Trophoblast cell (in vitro differentiated cells and primary cell): ENCODE results near the gene ASIP.

Source experiments
- DNase-seq, 2 donors: peaks; one replicate each; pipeline ENCODE4 v3.0.0-alpha.2; 2016
- H2AFZ ChIP-seq: 2 replicates; pipeline ENCODE4 v1.6.1; 2013; ENCODE audit warnings: low read length, moderate library complexity, mild to moderate bottlenecking; ENCODE audit not compliant: insufficient read depth, poor library complexity
- H2AK5ac ChIP-seq: 2 replicates; pipeline ENCODE4 v1.6.1; 2013; ENCODE audit warnings: mild to moderate bottlenecking, low read length
- H2BK120ac ChIP-seq: 2 replicates; pipeline ENCODE4 v1.6.1; 2013; ENCODE audit warnings: low read length, mild to moderate bottlenecking, moderate library complexity; ENCODE audit not compliant: insufficient read depth, poor library complexity
- H2BK12ac ChIP-seq: 2 replicates; pipeline ENCODE4 v1.6.1; 2013; ENCODE audit warnings: mild to moderate bottlenecking, low read length, moderate library complexity
- H2BK5ac ChIP-seq: 2 replicates; pipeline ENCODE4 v1.6.1; 2013; ENCODE audit warnings: low read length, low read depth, moderate library complexity, mild to moderate bottlenecking; ENCODE audit not compliant: poor library complexity
- H3K14ac ChIP-seq: 2 replicates; pipeline ENCODE4 v1.6.1; 2013; ENCODE audit warnings: mild to moderate bottlenecking, low read length
- H3K18ac ChIP-seq: 2 replicates; pipeline ENCODE4 v1.6.1; 2013; ENCODE audit warnings: mild to moderate bottlenecking, low read length
- H3K23ac ChIP-seq: 2 replicates; pipeline ENCODE4 v1.6.1; 2013; ENCODE audit warnings: low read length
- H3K27ac ChIP-seq: 2 replicates; pipeline ENCODE4 v1.5.1; 2013; ENCODE audit warnings: low read depth, mild to moderate bottlenecking, inconsistent platforms, low read length, moderate library complexity
- H3K27me3 ChIP-seq: 2 replicates; pipeline ENCODE4 v1.6.1; 2013; ENCODE audit warnings: inconsistent platforms, mild to moderate bottlenecking, low read length, moderate library complexity; ENCODE audit not compliant: insufficient read depth
- H3K36me3 ChIP-seq, 2 experiments: 1 replicate in 1 of 2; 2 replicates in 1 of 2; pipeline ENCODE4 v1.6.1; 2013; ENCODE audit warnings: low read length in 2 of 2, mild to moderate bottlenecking in 2 of 2, moderate library complexity in 1 of 2; ENCODE audit not compliant: insufficient read depth in 2 of 2, control insufficient read depth in 1 of 2
- H3K4ac ChIP-seq: 2 replicates; pipeline ENCODE4 v1.6.1; 2013; ENCODE audit warnings: low read depth, mild to moderate bottlenecking, low read length, moderate library complexity
- H3K4me1 ChIP-seq, 2 experiments: 1 replicate in 1 of 2; 2 replicates in 1 of 2; pipeline ENCODE4 v1.6.1; 2013; ENCODE audit warnings: low read length in 2 of 2, mild to moderate bottlenecking in 2 of 2, moderate library complexity in 1 of 2; ENCODE audit not compliant: insufficient read depth in 2 of 2, control insufficient read depth in 1 of 2
- H3K4me2 ChIP-seq: 2 replicates; pipeline ENCODE4 v1.6.1; 2013; ENCODE audit warnings: inconsistent platforms, mild to moderate bottlenecking, low read length, moderate library complexity
- H3K4me3 ChIP-seq: 2 replicates; pipeline ENCODE4 v1.5.1; 2013; ENCODE audit warnings: mild to moderate bottlenecking, low read depth, low read length, inconsistent platforms
- H3K79me1 ChIP-seq: one replicate; pipeline ENCODE4 v1.6.1; 2013; ENCODE audit warnings: low read length
- H3K79me2 ChIP-seq: 2 replicates; pipeline ENCODE4 v1.6.1; 2013; ENCODE audit warnings: low read length, mild to moderate bottlenecking; ENCODE audit not compliant: control insufficient read depth, insufficient read depth, poor library complexity
- H3K9ac ChIP-seq: 2 replicates; pipeline ENCODE4 v1.6.1; 2013; ENCODE audit warnings: mild to moderate bottlenecking, low read length
- H3K9me3 ChIP-seq: 2 replicates; pipeline ENCODE4 v1.6.1; 2013; ENCODE audit warnings: low read depth, mild to moderate bottlenecking, control low read depth, inconsistent platforms, low read length; ENCODE audit not compliant: insufficient read depth
- H4K12ac ChIP-seq: 2 replicates; pipeline ENCODE4 v1.6.1; 2013; ENCODE audit warnings: low read depth, mild to moderate bottlenecking, low read length, moderate library complexity
- H4K8ac ChIP-seq: 2 replicates; pipeline ENCODE4 v1.6.1; 2013; ENCODE audit warnings: low read depth, mild to moderate bottlenecking, low read length, moderate library complexity
- H4K91ac ChIP-seq: one replicate; pipeline ENCODE4 v1.6.1; 2013; ENCODE audit warnings: low read depth, mild to moderate bottlenecking, low read length, moderate library complexity
- WGBS: extraction: QIAGEN DNeasy Blood & Tissue Kit; methylation state at CpG from one replicate; pipeline ENCODE4 v1.1.7; 2013; ENCODE audit warnings: missing lambda C conversion rate; ENCODE audit not compliant: insufficient read length, insufficient coverage; ENCODE audit errors: extremely low coverage; 5-methylcytosine and 5-hydroxymethylcytosine counted together

The ASIP gene

DNA sequence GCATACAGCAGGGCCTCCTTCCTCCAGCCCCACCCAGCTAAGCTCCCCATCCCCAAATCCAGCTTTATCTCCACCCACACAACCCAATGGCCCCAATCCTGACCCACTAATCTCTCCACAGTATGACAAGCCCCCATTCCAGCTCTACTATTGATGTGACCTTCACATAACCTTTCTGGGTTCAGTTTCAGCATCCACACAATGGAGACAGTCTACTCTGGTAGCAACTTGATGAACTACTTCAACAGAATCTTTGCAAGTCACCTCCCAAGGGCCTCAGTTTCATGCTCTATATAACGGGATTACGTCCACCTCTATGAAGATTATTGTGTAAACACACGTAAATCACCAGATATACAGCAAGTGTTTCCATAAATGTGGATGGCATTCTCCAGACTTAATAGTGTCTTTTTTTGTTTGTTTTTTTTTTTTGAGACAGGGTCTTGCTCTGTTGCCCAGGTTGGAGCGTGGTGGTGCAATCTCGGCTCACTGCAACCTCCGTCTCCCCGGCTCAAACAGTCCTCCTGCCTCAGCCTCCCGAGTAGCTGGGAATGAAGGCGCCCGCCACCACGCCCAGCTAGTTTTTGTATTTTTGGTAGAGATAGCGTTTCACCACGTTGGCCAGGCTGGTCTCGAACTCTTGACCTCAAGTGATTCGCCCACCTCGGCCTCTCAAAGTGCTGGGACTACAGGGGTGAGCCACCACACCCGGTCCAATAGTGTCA is 60.5 kb downstream of the ASIP start:
- no peaks in the 10 kb centered on the region for H3K9me3 ChIP-seq
- H3K27me3 ChIP-seq: no peaks in the 10 kb centered on the region
- no peak overlapping the region for H3K23ac ChIP-seq
- no peak overlapping the region for H4K12ac ChIP-seq
- H3K4me1 ChIP-seq: peaks cover 0 to 9% of the 10 kb centered on the region in 2 experiments
- no peak overlapping the region for H4K91ac ChIP-seq
- H2BK5ac ChIP-seq: no peak overlapping the region
- no peak overlapping the region for H3K27ac ChIP-seq
- peaks cover 6% of the 10 kb centered on the region for H3K79me1 ChIP-seq
- no peak overlapping the region for H3K18ac ChIP-seq
- H2AK5ac ChIP-seq: no peak overlapping the region
- no peak overlapping the region for H3K14ac ChIP-seq
- H3K36me3 ChIP-seq: no peaks in the 10 kb centered on the region
- H2BK12ac ChIP-seq: no peak overlapping the region
- H2AFZ ChIP-seq: no peak overlapping the region
- WGBS: no CpG with 5 or more reads among the region's 17 CpGs
- DNase-seq: no peak
- H3K79me2 ChIP-seq: peaks cover 11% of the 10 kb centered on the region
- H3K4ac ChIP-seq: peak overlapping the region; percentile 74
- H3K9ac ChIP-seq: no peak overlapping the region
- peak overlapping the region; percentile 89 for H4K8ac ChIP-seq
- H3K4me3 ChIP-seq: no peak overlapping the region
- H2BK120ac ChIP-seq: no peak overlapping the region
- H3K4me2 ChIP-seq: peak overlapping the region; percentile 92

DNA sequence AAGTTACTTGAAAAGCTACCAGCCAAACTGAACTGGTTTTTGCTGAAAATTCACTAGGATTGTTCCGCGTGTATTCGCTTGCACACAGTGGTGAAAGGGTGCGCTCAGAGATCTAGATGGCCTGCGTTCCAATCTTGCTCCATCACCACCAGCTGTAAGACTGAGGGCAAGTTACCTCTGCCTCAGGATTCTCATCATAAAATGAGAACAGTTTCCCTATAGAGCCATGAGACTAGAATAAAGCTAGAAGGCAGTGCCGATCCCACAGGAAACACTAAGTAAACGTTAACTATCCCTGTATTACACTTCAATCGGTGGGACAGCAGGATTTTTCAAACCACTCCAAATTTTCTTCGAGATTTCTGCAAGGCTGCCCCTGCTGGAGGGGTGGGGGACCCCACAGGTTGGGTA is 61.1 kb downstream of the ASIP start:
- H3K4me2 ChIP-seq: peak overlapping the region; percentile 92
- peak overlapping the region; percentile 93 for H3K18ac ChIP-seq
- H3K23ac ChIP-seq: no peak overlapping the region
- WGBS: no CpG with 5 or more reads among the region's 9 CpGs
- H4K8ac ChIP-seq: peak overlapping the region; percentile 89
- peak overlapping the region; percentile 87 for H4K91ac ChIP-seq
- no peak overlapping the region for H2BK12ac ChIP-seq
- H3K4ac ChIP-seq: peak overlapping the region; percentile 74
- H3K4me3 ChIP-seq: peak overlapping the region; percentile 85
- no peaks in the 10 kb centered on the region for H3K9me3 ChIP-seq
- peak; percentile 45 to 70 for DNase-seq
- peak overlapping the region; percentile 46 for H2BK5ac ChIP-seq
- peaks cover 6% of the 10 kb centered on the region for H3K79me1 ChIP-seq
- H3K14ac ChIP-seq: peak overlapping the region; percentile 92
- peaks cover 11% of the 10 kb centered on the region for H3K79me2 ChIP-seq
- peak overlapping the region; percentile 89 for H3K9ac ChIP-seq
- peak overlapping the region; percentile 56 for H3K27ac ChIP-seq
- peak overlapping the region; percentile 62 for H2BK120ac ChIP-seq
- peaks cover 0 to 7% of the 10 kb centered on the region in 2 experiments for H3K4me1 ChIP-seq
- peak overlapping the region; percentile 91 for H2AFZ ChIP-seq
- peak overlapping the region; percentile 26 for H4K12ac ChIP-seq
- no peaks in the 10 kb centered on the region for H3K27me3 ChIP-seq
- peak overlapping the region; percentile 83 for H2AK5ac ChIP-seq
- no peaks in the 10 kb centered on the region for H3K36me3 ChIP-seq

DNA sequence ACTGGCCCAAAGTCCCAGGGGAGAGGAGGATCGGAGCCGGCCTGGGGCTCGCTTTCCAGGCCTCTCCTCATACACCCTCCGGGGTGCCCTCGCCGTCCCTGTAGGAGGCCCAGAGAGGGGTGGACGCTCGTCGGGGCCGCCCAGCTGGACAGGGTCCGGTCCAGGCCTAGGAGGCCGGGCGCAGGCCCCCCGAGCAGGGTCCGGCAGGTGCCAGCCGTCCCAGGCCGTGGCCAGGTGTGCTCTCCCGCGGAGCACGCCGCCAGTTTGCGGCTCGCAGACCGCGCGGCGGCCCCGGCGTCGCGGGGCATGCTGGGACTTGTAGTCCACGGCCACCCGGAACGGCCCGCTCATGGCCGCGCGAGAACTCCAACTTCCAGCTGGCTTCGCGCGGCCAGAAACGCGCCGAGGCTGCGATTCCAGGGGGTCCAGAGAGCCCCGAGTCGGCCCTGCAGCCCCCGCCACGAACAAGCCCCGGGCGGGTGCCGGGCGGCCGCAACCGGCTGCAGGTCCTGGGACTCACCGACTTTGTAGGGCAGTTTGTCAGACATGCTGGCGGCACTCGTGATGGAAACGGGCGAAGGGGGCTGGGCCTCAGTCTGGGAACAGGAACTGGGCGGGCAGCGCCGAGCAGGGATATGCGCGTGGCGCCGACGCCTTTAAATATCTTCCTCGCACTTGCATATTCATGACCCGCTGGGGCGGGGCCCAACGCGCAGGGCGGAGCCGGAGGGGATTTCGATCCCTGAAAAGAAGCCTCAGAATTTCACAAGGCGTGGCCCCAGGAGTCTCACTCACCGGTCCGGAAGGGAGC is 61.7 kb downstream of the ASIP start, which contains the start of gene AHCY:
Gene AHCY, minus strand, starts transcription at position 633 of the 811 bp plus-strand sequence. Its CDS starts 85 bp downstream, at position 548.
- Histone ChIP-seq H2AK5ac (peak within 1 kb of the TSS; percentile 83), H3K18ac (peak within 1 kb of the TSS; percentile 93), H2BK120ac (peak within 1 kb of the TSS; percentile 62), H2BK12ac (no peak within 1 kb of the TSS), H3K79me1 (peaks cover 6% of the 10 kb centered on the region), H3K23ac (no peak within 1 kb of the TSS), H4K12ac (peak within 1 kb of the TSS; percentile 96), H3K36me3 (no peaks in the 10 kb centered on the region), H3K4me2 (peak within 1 kb of the TSS; percentile 92), H3K4ac (peak within 1 kb of the TSS; percentile 74), H3K14ac (peak within 1 kb of the TSS; percentile 92), H4K8ac (peak within 1 kb of the TSS; percentile 89), H3K27ac (peak within 1 kb of the TSS; percentile 95), H2BK5ac (peak within 1 kb of the TSS; percentile 91), H2AFZ (peak within 1 kb of the TSS; percentile 91), H3K4me1 (peaks cover 0 to 7% of the 10 kb centered on the region in 2 experiments), H3K4me3 (peak within 1 kb of the TSS; percentile 85), H3K9ac (peak within 1 kb of the TSS; percentile 89), H3K79me2 (peaks cover 11% of the 10 kb centered on the region), H4K91ac (peak within 1 kb of the TSS; percentile 87), H3K27me3 (no peaks in the 10 kb centered on the region), H3K9me3 (no peaks in the 10 kb centered on the region)
- WGBS: no CpG with 5 or more reads among the region's 79 CpGs
- DNase-seq: peak; percentile 99 to 100

DNA sequence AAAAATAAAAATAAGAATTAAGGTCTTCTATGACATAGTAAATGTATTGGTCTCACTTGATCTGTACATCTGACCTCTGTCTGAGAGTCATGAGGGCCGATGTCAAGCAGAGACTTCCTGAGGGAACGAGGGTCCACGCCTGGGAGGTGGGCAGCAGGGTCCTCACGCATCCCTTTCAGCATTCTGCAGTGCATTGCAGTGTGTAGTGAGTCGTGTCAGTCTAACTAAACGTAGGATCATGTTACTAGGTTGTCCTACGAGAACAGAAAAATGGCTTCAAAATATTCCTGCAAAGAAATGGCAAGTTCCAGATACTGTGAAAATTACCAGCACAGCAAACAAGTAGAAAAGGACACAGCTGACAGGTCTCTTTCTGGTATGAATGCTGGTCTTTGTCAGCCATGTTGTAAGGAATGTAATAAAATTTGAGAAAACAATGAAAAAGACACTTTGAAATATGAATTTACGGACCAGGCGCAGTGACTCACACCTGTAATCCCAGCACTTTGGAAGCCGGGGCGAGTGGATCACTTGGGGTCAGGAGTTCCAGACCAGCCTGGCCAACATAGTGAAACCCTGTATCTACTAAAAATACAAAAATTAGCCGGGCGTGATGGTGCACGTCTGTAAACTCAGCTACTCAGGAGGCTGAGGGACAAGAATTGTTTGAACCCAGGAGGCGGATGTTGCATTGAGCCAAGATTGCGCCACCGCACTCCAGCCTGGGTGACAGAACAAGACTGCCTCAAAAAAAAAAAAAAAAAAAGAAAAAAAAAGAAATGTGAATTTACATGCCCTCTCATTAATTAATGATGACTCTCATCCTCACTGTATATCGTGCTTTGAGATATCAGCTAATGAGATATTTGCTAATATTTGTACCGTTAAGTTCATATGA is 64.4 kb downstream of the ASIP start:
- Histone ChIP-seq H3K79me1 (peaks cover 6% of the 10 kb centered on the region), H2BK120ac (no peak overlapping the region), H3K23ac (no peak overlapping the region), H3K27me3 (no peaks in the 10 kb centered on the region), H2AFZ (no peak overlapping the region), H3K9ac (no peak overlapping the region), H3K18ac (no peak overlapping the region), H3K4me3 (no peak overlapping the region), H4K8ac (no peak overlapping the region), H3K4me1 (peaks cover 0 to 7% of the 10 kb centered on the region in 2 experiments), H2BK5ac (no peak overlapping the region), H3K27ac (no peak overlapping the region), H2BK12ac (no peak overlapping the region), H3K4ac (no peak overlapping the region), H3K36me3 (no peaks in the 10 kb centered on the region), H4K12ac (no peak overlapping the region), H3K14ac (no peak overlapping the region), H3K9me3 (no peaks in the 10 kb centered on the region), H4K91ac (no peak overlapping the region), H3K4me2 (no peak overlapping the region), H3K79me2 (peaks cover 11% of the 10 kb centered on the region), H2AK5ac (no peak overlapping the region)
- WGBS: no CpG with 5 or more reads among the region's 19 CpGs
- DNase-seq: peak in 1 of 2 donors; percentile 35
